Gastroesophageal sphincter (tissue), 3 donors: ENCODE data around the gene PRAC1.

Experiments used
- CTCF ChIP-seq, 4 experiments: fragments of 200-600 bp in 2 of 4; fragments of 450-650 bp in 2 of 4; sonication (generic) in 1 of 4; IDR thresholded peaks; one replicate each; pipeline ENCODE4 v1.5.1; 2017 to 2019; ENCODE audit warnings: antibody characterized with exemption in 4 of 4, mild to moderate bottlenecking in 2 of 4, moderate library complexity in 2 of 4
- POLR2A ChIP-seq, 2 donors: fragments of 450-650 bp; IDR thresholded peaks; one replicate each; pipeline ENCODE4 v1.6.1; 2017; ENCODE audit warnings: antibody characterized with exemption in 2 of 2, mild to moderate bottlenecking in 2 of 2, moderate library complexity in 1 of 2

DNA sequence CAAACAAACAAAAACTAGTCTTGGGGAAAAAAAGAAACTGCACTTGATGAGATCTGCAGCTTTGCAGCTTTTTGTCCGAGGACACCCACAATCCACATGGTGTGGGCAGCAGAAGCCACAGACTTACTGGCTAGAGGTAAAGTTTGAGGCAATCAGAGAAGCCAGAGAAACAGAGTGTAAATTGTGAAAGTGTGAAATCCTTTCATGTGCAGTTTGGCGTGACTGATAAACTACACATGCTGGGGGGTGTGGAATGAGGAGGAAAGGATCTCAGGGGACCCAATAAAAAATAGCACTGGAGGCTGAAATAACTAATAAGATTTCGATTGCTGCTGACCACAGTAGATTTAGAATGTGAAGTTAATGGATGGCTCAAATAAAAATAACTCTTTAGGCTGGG is 48.6 kb upstream of the PRAC1 start:
- TF ChIP-seq POLR2A (IDR thresholded peaks at IDR 0.05) (no peak), CTCF (IDR thresholded peaks at IDR 0.05) (no peak)
